Subcutaneous preadipocyte (primary cell): ENCODE measurements around the gene SCT. TPM values are rescaled to one million over a fixed set of nuclear protein-coding genes. Genes with fewer than 3 reads are reported as not detected.

Experiments
- total RNA-seq: library from RNA; depleted of rRNA; stranded (reverse); fragments of >200 nt; gene quantifications from 2 replicates; pipeline ENCODE4 v1.2.3, GENCODE V29; 2012

SCT gene, protein sequence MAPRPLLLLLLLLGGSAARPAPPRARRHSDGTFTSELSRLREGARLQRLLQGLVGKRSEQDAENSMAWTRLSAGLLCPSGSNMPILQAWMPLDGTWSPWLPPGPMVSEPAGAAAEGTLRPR
- total RNA-seq, result not detected in 2 replicates

DNA sequence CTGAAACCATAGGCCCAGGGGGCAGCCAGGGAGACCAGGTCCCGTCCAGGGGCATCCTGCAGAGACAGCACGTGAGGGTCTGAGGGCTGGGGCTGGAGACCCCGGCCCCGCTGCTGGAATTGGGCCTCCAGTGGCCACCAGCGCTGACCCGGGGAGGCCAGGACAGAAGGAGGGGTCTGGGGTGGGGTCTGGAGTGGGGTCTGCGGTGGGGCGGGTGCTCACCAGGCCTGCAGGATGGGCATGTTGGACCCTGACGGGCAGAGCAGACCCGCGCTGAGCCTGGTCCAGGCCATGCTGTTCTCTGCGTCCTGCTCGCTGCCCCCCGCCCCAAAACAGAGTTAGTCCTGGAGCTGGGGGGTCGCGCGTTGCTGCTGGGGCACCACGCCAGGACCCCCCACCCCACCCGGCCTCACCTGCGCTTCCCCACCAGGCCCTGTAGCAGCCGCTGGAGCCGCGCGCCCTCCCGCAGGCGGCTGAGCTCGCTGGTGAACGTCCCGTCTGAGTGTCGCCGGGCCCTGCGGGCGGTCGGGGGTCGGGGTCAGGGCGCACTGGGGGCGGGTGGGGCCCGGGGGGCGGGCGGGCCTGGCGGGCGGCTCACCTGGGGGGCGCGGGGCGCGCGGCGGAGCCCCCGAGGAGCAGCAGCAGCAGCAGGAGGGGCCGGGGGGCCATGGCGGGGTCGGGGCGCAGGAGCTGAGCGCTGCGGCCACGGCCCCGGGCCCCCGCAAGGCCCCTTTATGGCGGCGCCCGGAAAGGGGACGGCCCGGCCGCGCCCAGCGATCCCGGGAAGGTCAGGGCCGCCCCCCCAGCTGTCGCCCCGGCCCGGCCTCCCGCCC, at the start of gene SCT:
TSS of gene SCT (minus strand) at position 707 of the 833 bp plus-strand sequence. CDS start at position 669, 38 bp downstream.

DNA sequence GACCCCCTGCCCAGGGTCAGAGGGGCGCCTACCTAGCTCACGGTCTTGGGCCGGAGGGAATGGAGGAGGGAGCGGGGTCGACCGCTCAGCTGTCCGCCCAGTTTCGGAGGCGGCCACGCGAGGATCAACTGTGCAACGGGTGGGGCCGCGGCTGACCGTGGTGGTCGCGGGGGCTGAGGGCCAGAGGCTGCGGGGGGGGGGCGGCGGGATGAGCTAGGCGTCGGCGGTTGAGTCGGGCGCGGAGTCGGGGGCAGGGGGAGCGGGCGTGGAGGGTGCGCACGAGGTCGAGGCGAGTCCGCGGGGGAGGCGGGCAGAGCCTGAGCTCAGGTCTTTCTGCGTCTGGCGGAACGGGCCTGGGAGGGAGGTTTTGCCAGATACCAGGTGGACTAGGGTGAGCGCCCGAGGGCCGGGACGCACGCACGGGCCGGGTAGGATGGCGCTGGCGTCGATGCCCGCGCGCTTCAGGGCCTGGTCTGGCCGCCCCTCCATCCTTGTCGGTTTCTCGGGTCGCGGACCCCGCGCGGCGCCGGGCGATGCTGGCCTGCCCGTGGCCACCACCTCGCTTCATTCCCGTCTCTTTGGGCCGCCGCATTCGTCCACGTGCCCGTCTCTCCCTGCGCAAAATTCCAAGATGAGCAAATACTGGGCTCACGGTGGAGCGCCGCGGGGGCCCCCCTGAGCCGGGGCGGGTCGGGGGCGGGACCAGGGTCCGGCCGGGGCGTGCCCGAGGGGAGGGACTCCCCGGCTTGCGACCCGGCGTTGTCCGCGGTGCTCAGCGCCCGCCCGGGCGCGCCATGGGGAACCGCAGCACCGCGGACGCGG, 9.7 kb upstream of the SCT start, which contains the start of gene DRD4:
TSS of gene DRD4 (plus strand) at position 759 of the 822 bp plus-strand sequence. CDS start at position 795, 36 bp downstream.

DNA sequence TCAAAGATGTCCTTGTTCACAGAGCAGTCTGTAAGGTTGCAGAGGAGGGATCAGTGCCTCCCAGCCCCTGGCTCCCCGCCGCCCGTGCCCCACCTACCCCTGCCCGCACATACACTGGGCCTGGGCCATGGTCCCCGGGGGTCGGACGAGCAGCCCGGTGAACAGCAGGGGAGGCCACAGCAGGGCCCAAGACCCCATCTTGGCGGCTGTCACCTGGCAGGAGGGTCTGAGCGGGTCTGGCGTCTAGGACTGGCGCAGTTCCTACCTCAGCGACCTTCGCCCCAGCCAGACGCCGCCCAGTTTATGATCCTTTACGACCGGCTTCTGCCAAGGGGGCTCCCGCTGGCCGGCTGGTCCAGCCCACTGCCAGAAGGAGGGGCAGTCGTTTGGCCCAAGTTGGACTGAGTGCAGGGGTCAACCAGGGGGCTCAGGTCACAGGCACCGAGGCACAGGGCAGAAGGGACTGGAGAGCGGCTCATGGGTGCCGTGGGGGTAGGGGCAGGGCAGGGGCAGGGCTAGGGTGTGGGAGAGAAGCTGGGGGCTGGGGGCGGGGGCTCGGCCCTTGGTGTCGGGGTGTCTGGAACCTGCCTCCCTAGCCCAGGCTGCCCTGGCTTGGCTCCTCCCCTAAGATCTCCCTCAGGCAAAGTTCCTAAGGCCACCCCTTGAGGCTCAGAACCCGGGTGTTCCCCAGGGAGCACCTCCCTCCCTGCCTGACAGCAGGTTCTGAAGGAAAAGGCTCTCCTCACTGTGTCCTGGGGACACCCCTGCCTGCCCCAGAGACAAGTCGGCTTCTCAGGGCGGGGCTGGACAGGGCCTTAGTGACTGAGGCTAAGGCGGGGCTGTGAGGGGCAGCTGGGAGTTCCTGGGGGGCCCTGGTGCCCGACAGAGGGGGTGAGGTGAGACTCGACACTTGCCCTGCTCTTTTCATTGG, 2.0 kb downstream of the SCT start, which contains the start of gene CDHR5:
TSS of gene CDHR5 (minus strand) at position 251 of the 931 bp plus-strand sequence. CDS start at position 198, 53 bp downstream.

DNA sequence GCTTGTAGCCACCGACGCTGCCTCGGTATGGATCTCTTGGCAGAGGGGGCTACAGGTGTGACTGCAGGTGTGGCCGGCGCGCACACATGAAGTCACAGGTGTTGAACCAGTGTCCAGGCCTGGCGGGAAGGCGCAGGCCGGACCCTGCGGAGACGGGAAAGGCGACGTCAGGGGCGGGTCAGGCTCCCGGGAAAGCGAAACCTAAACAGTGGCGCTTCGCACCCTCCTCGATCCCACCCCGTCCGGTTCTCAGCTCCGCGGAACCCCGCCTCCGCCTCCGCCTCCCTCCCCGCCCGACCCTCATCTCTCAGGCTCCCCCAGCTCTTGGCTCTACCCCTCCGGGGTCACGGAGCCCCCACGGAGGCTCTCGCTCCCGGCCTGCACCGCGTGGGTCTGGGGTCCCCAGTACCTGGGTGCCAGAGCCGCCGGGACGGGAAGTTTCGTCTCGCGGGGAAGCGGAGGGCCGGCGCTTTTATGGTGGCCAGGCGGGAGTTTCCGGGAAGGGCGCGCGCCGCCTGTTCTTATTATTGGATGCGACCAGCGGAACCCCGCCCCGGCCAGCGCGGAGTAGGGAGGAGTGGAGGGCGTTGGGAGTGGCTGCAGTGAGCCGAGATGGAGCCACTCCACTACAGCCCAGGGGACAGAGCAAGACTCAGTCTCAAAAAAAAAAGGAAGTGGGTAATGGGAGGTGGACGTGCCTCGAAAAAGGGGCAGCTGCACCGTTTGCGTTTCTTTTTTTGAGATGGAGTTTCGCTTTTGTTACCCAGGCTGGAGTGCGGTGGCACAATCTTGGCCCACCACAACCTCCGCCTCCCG, 11.3 kb downstream of the SCT start, which contains the start of gene IRF7:
TSS of gene IRF7 (minus strand) at position 447 of the 816 bp plus-strand sequence. CDS start 586 bp downstream, outside the sequence.

Other genes with a start within 250 kb of the SCT start
- 1.8 and 2.5 TPM in 2 replicates for gene PKP3, start 233.0 kb downstream of the SCT start, total RNA-seq
- gene SIGIRR, start 212.2 kb downstream of the SCT start, total RNA-seq, result 18.6 and 18.7 TPM in 2 replicates
- gene ANO9, start 185.2 kb downstream of the SCT start, total RNA-seq, result under 0.01 TPM in 1 of 2 replicates, not detected in the other
- gene PTDSS2, start 176.9 kb downstream of the SCT start, total RNA-seq, result 29.4 and 36.2 TPM in 2 replicates
- 425 and 460 TPM in 2 replicates for gene RNH1, start 119.9 kb downstream of the SCT start, total RNA-seq
- 50.2 and 54.0 TPM in 2 replicates for gene HRAS, start 91.6 kb downstream of the SCT start, total RNA-seq
- gene LRRC56, start 89.7 kb downstream of the SCT start, total RNA-seq, result 0.20 and 0.37 TPM in 2 replicates
- gene LMNTD2, start 66.4 kb downstream of the SCT start, total RNA-seq, result under 0.01 and 0.20 TPM in 2 replicates
- 0.73 and 1.6 TPM in 2 replicates for gene RASSF7, start 66.2 kb downstream of the SCT start, total RNA-seq
- 24.3 and 41.4 TPM in 2 replicates for gene PHRF1, start 50.7 kb downstream of the SCT start, total RNA-seq
- 5.1 and 6.1 TPM in 2 replicates for gene IRF7, start 11.2 kb downstream of the SCT start, total RNA-seq
- gene CDHR5, start 2.2 kb downstream of the SCT start, total RNA-seq, result not detected in 2 replicates
- gene DRD4, start 10.1 kb upstream of the SCT start, total RNA-seq, result under 0.01 TPM in 1 of 2 replicates, not detected in the other
- 36.0 and 47.8 TPM in 2 replicates for gene DEAF1, start 68.0 kb upstream of the SCT start, total RNA-seq
- 9.9 and 10.9 TPM in 2 replicates for gene TMEM80, start 68.6 kb upstream of the SCT start, total RNA-seq
- gene EPS8L2, start 79.0 kb upstream of the SCT start, total RNA-seq, result 24.4 and 33.1 TPM in 2 replicates
- 123 and 139 TPM in 2 replicates for gene TALDO1, start 120.3 kb upstream of the SCT start, total RNA-seq
- 45.0 and 48.1 TPM in 2 replicates for gene GATD1, start 150.3 kb upstream of the SCT start, total RNA-seq
- gene CEND1, start 162.9 kb upstream of the SCT start, total RNA-seq, result 0.37 and 2.2 TPM in 2 replicates
- 16.5 and 25.6 TPM in 2 replicates for gene SLC25A22, start 171.1 kb upstream of the SCT start, total RNA-seq
- gene PIDD1, start 178.1 kb upstream of the SCT start, total RNA-seq, result 4.4 and 7.2 TPM in 2 replicates
- gene RPLP2, start 182.8 kb upstream of the SCT start, total RNA-seq, result 206 and 432 TPM in 2 replicates
- 29.8 and 34.0 TPM in 2 replicates for gene PNPLA2, start 191.7 kb upstream of the SCT start, total RNA-seq
- gene CRACR2B, start 200.7 kb upstream of the SCT start, total RNA-seq, result 0.37 and 0.78 TPM in 2 replicates
- 188 and 225 TPM in 2 replicates for gene CD151, start 205.8 kb upstream of the SCT start, total RNA-seq
- gene POLR2L, start 215.3 kb upstream of the SCT start, total RNA-seq, result 122 and 125 TPM in 2 replicates
- gene TSPAN4, start 215.7 kb upstream of the SCT start, total RNA-seq, result 143 and 195 TPM in 2 replicates